ENCODE results near the gene TRIP6.

The TRIP6 gene

DNA sequence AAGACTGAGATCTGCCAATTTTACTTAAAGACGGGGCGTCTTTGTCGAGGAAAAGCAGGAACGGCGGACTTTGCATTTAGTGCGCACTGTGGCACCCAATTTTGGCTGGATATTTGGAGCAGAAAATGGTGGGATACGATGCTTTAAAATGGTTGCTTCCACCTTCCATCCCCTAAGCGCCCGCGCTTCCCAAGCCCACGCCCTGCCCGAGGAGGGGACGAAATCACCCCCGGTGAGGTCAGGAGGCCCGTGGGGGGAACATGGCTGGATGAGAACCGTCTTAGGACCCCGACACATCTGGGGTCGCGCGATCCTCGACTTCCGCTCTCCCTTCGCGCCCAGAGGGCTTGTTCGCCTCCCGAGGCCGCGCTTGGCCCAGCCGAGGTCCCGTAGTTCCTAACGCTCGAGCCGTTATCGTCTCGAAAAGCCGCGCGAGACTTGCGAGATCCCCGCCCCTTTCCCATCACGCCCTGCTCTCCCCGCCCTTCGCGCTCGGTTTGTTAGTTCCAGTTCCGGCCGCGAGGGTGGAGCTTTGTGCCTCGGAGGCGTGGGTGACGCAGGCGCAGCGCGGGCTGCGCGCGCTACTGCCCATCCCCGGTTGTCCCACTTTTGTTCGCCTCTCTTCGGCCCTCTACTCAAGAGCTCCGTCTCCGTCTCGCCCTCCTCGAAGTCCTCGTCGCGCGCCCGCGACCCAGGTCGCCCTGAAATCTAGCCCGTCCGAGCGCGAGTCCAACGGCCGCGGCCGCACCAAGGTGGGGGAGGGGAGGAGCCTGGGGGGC lies 7.6 kb downstream of the TRIP6 start, which contains the start of gene SRRT:
TSS of gene SRRT (plus strand) at position 527 of the 779 bp plus-strand sequence. CDS start 488 bp downstream, outside the sequence.
- DNase-seq: peak; percentile 96 to 97

DNA sequence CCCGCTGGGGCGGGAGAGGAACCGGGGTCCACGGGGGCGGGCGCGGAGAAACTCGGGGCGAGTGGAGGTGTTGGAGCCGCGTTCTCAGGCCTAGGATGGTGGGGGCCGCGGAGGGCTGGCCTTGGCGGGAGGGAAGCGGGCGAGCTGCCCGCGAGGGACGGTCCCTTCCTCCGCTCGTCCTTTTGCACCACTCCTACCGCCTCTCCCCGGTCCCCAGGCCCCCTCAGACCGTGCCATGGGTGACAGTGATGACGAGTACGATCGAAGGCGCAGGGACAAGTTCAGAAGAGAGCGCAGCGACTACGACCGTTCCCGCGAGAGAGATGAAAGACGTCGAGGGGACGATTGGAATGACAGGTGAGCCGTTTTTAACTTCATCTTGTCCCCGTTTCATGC lies 8.2 kb downstream of the TRIP6 start:
- no peak for DNase-seq

DNA sequence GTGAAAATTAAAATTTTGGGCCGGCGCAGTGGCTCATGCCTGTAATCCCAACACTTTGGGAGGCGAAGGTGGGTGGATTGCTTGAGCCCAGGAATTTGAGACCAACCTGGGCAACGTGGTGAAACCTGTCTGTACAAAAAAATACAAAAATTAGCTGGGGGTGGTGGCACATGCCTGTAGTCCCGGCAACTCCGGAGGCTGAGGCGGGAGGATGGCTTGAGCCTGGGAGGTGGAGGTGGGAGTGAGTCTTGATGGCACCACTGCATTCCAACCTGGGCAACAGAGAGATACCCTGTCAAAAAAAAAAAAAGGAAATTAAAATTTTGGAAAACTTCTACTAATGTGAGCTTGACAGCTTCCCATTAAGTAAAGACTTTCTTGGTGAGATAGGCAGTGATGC lies 10.8 kb downstream of the TRIP6 start:
- no peak for DNase-seq

DNA sequence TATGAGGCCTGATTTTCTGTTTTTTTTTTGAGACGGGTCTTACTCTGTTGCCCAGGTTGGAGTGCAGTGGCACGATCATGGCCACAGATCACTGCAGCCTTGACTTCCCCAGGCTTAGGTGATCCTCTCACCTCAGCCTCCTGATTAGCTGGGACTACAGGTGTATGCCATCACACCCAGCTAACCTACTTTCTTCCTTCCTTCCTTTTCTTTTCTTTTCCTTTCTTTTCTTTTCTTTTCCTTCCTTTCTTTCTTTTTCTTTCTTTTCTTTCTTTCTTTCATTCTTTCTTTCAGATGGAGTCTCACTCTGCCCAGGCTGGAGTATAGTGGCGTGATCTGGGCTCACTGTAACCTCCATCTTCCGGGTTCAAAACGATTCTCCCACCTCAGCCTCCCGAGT lies 11.5 kb downstream of the TRIP6 start:
- no peak for DNase-seq

DNA sequence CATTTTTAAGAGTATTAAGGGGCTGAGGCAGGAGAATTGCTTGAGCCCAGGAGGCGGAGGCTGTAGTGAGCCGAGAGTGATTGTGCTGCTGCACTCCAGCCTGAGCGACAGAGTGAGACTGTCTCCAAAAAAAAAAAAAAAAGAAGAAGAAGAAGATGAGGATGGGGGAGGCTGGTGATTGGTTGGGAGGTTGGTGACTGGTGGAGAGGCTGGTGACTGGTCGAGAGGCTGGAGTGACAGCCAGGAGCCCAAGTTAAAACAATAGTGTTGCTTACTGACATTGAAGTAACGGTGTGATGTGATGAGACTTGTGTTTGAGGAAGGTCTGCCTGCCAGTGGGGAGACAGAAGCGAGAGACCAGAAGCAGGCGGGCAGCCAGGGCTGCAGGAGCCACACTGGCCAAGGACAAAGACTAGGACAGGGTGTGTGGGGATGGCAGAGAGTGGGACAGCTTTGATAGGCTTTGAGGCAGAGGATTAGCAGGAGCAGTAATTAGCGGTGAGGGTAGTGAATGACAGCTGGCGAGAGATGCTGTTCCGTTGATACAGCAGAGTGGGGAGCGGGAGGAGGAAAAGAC lies 12.6 kb downstream of the TRIP6 start:
- no peak for DNase-seq

DNA sequence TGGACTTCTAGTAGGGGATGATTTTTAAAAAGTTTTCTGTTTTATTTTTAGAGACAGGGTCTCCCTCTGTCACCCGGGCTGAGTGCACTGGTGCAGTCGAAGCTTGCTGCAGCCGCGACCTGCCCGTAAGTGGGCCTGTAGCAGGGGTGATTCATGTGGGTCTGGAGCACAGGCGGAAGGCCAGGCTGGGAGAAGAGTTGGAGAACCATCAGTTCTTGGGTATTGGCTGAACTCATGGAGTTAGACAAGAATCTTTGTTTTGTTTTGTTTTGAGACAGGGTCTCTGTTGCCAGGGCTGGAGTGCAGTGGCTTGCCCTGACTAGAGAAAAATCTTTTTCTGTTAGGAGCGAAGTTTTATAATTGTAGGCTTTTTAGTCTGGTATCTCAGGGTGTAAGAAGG lies 13.5 kb downstream of the TRIP6 start:
- no peak for DNase-seq

DNA sequence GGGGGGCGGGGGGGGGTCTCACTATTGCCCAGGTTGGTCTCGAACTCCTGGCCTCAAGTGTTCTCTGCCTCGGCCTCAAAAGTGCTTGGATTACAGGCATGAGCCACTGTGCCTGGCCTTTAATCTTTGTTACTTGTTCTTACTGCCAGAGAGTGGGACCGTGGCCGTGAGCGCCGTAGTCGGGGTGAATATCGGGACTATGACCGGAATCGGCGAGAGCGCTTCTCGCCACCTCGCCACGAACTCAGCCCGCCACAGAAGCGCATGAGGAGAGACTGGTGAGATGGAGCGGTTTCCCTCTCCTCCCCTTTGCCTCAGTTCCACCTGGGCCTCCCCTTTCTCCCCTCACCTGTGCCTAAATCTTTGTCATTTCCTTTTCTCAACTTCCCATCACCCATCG lies 13.9 kb downstream of the TRIP6 start:
- DNase-seq: no peak

DNA sequence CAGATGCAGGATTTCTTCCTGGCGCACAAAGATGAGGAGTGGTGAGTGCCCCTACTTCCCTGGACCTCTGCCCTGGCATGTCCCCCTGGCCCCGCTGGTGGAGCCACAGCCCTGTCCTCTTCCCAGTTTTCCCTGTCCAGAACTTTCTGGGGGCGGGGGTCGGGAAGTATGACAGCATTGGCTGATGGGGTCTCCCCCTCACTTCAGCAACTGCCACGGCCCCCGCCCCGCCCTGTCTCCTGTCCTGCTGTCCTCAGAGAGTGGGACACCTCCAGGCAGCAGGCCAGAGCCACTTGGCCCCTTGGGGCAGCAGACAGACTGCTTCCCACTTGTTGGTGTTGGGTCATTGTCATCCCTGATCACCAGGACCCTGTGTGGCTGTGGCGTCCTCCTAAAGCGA lies 15.0 kb downstream of the TRIP6 start:
- no peak for DNase-seq

DNA sequence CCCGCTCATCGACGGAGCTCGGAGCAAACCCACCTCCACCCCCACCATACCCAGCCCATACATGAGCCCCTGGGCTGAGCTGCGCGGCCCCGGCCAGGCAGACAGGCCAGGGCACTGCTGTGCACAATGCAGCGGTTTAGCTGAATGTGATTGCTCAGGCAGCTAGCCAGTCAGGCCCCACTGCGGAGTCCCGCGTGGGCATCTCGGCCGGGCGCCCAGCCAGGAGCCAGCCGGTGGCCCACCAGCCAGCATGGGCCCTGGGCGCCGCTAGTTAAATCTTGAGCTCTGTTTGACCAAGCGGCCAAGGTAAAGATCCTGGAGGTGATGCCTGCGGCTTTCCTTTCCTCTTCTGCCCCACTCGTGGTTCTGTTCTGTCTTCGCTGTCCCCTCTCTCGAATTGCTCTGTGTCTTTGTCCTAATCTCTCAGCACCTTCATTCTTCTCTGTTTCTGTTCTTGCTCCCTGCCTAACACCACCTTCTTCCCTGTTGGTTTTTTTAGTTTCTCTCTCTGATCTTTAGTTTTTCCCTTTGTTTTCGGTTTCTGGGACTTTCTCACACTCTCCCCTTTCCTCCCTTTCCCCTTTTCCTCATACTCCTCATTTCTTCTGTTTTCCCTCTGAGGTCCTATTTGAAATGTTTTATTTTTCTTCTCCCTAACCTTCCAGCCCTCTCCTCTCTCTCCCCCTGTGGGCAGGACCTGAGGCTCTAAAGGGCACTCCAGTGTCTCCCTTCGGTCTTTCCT lies 15.8 kb downstream of the TRIP6 start:
- DNase-seq: no peak

DNA sequence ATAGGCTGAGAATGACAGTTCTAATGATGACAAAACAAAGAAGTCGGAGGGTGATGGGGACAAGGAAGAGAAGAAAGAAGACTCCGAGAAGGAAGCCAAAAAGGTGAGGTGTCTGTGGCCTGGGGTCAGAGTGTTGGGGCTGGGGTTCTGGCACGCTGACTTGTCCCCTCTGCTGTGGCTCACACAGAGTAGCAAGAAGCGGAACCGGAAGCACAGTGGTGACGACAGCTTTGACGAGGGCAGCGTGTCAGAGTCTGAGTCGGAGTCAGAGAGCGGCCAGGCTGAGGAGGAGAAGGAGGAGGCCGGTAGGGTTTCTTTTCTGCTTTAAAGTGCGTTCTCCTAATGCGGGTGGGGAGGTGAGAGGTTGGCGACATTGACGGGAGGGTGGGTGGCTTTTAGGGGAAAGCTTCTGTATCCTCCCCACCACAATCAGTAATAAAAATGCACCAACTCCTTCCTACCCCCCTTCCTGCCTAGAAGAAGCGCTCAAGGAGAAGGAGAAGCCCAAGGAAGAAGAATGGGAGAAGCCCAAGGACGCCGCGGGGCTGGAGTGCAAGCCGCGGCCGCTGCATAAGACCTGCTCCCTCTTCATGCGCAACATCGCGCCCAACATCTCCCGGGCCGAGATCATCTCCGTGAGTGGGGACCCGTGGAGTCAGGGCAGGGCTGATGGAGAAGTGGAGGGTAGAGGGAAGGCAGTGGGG lies 17.7 kb downstream of the TRIP6 start:
- no peak for DNase-seq

DNA sequence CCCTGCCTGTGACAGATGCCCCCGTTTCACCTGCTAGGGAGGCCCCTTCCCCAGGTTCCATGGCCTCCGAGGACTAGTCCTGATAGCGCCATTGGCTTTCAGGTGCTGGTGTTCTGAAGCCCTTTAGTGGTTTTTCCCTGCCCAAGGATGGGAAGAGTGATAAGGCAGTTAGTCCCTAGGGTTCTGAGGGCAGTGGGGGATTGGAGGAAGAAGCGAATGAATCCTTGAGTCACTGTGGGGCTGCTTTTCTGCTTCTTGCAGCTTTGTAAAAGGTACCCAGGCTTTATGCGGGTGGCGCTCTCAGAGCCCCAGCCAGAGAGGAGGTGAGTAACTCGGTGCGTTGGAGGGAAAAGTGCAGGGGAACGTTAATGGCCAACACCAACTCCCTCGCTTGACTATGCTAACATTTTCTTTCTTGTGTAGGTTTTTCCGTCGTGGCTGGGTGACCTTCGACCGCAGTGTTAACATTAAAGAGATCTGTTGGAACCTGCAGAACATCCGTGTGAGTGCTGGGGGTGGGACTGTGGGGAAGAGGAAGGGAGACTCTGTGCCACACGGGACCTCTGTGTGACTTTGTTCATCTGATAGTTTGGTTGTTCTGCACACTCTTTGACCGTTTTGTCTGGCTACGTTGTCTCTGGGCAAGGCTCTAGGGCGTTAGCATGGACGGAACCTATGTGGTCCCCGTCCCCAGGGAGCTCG lies 18.4 kb downstream of the TRIP6 start:
- DNase-seq: no peak

DNA sequence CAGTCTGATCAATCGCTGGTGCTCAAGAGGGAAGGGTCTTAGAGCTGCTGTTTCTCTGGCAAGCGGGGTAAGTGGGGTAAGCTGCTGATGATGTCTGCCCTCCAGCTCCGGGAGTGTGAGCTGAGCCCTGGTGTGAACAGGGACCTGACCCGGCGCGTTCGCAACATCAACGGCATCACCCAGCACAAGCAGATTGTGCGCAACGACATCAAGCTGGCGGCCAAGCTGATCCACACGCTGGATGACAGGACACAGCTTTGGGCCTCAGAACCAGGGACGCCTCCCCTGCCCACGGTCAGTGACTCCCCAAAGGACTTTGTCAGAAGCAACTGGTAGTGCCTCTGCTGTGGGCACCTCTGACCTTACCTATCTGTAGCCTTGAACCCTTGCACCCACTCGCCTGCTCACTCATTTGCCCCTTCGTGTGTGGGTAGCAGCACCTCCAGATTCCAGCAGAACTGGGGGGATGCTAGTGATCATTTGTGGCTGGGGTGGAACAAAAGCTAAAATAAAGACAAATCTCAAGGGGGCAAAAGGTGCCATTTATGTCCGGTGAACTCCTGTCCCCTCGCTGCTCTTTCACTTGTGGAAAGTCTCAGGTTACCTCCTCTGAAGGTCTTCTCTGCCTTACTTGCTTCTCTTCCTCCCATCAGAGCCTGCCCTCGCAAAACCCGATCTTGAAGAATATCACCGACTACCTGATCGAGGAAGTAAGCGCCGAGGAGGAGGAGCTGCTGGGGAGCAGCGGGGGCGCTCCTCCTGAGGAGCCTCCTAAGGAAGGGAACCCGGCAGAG lies 19.2 kb downstream of the TRIP6 start:
- DNase-seq: no peak

DNA sequence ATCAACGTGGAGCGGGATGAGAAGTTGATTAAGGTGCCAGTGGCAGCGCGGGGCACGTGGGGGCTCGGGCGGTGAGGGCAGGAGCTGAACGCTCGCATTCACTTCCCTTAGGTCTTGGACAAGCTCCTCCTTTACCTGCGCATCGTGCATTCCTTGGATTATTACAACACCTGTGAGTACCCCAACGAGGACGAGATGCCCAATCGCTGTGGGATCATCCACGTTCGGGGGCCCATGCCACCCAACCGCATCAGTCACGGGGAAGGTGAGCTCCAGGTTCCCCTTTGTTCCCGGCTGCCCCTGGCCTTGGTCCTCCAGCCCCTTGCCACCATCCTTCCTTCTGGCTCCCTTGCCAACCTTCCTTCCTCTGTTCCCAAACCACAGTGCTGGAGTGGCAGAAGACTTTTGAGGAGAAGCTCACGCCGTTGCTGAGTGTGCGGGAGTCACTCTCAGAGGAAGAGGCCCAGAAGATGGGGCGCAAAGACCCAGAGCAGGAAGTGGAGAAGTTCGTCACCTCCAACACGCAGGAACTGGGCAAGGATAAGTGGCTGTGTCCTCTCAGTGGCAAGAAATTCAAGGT lies 19.8 kb downstream of the TRIP6 start:
- no peak for DNase-seq

DNA sequence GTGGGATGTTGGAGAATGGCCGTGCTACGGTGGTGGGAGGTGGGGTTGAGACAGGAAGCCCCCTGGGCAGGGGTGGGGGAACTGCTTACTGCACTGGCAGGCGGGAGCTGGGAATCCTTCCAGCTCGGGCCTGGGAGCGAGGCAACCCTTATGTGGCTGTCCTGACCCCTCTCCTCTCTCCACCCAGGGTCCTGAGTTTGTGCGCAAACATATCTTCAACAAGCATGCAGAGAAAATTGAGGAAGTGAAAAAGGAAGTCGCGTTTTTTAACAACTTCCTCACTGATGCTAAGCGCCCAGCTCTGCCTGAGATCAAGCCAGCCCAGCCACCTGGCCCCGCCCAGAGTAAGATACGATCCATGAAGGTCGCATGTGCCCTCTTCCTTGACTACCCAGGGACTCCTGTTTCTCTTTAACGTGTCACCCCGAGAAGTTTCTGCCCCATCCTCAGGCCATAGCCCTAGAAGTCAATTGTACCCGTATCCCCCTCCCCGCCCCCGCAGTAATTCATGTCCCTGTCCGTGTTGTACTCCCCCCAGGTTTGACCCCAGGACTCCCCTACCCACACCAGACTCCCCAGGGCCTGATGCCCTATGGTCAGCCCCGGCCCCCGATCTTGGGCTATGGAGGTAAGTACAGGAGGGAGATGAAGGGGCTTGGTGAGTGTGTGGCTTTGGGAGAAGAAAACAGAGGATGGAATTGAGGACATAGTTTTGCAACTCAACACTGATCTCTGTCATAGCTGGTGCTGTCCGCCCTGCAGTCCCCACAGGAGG lies 20.5 kb downstream of the TRIP6 start:
- no peak for DNase-seq

DNA sequence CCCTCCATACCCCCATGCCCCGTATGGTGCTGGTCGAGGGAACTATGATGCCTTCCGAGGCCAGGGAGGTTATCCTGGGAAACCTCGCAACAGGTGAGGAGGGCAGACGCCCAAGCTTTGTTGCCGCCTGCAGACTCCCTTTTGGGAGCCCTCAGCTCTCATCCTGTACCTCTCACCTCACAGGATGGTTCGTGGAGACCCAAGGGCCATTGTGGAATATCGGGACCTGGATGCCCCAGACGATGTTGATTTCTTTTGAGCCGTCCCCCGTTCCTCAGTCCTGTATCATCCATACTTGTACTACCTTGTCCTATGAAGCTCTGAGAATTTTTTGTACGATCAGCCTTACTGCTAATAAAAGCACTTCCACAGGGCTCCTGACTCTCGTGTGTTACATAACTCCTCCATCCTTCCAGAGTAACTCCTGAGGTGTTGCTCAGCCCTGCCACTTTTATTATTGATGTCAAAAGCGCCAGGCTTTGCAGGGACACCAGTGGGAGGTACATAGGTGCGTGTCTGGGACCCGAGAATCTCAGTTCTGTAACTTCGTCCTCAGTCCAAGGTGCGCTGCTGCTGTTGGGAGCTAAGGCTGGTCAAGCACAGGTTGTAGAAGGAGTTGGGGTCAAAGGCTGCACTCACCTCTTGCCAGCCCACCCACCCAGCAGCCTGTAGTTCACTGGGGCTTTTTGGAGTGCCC lies 21.3 kb downstream of the TRIP6 start:
- DNase-seq: no peak

DNA sequence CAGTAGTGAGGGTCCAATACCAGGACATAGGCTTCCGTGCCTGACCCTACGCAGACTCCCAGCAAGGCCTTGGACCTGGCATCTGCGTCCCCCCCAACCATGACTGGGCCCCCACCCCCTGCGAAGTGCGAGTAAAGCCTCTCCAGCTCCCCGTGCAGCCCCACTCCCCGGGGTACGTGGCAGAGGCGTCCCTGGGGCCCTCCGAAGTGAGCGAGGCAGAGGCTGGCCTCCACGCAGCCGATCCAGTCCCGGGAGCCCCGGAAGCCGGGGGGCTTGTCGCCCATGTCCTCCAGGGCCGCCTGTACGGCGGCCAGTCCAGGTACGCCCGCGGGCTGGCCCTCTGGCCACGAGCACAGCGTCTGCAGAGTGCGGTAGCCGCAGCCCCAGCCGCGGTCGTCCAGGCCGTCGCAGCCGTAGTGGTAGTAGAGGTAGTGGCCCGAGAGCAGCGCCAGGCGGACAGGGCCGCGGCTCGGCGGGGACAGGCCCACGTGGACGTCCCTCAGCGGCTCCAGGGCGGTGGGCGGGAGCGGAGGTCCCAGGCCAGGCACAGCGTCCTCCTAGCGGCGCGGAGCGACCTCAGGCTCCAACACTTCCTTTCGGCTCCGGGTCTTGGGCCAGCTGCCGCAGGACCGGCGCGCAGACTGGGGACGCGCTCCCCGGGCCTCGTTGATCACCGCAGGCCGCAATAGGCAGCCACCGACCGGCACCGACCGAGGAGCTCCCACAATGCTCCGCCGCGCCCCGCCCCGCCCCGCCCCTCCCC lies 22.0 kb downstream of the TRIP6 start, which contains the start of gene UFSP1:
TSS of gene UFSP1 (minus strand) at position 728 of the 763 bp plus-strand sequence. CDS start at position 284, 444 bp downstream.
- DNase-seq: peak in 1 of 2 experiments; percentile 66

DNA sequence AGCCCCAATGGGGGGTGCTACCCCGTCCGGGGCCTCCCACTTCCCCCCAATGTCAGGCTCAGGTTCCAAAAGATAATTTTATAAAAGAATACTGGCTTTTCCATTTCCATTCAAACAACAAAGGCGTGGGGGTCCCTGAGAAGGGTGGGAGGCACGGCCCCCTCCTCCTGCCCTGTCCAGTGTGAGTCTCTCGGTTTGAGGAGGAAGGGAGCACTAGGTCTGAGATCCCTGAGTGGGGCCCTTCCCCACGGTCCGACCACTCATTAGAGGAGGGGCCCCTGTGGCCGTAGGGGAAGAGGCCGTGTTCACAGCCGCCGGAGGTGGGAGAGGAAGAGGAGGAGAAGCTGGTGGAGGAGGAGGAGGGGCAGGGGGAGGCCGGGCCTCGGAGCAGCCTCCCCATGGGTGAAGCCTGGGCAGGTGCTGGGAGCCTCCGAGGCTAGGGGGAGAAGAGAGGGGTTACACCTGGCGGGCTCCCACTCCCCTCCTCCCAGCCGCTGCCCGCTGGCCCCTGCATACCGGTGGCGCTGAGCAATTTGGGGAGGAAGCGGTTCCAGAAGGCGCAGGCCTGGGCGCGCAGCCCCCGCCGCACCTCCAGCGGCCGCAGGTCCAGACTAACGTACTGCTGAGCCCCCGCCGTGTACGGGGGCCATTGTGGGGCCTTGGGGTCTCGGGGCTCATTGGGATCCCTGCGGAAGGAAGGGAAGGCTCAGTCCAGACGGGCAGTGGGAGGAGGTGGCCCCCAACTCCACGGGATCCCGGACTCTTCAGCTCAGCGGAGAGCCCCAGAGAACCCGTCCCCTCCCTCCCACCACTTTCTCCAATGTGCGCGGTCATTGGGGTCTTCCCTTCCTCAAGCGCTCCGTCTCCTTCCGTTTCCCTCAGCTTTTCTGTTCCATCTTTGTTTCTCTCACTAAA lies 23.7 kb downstream of the TRIP6 start:
- no peak for DNase-seq
